Measurements from ENCODE around the gene PRKCB.

The PRKCB gene

DNA sequence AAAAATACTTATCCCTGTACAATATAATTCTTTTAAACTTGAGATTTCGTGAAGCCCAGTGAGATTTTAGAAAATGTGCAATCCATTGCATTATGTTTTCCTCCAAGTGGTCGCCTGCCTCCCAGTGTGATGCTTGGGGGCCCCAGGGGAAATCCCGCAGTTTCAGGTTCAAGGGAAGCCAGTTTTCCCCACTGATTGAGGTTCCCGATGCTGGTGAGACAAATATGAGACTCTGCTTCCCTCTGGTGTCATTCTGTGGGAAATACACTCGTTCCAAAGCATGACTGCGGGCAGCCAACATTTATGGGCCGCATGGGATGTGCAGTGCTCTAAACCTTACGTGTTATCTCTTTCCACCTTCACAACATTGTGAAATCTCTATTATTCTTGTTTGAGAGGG, 200.8 kb downstream of the PRKCB start:
- TF ChIP-seq, protein P1, sequence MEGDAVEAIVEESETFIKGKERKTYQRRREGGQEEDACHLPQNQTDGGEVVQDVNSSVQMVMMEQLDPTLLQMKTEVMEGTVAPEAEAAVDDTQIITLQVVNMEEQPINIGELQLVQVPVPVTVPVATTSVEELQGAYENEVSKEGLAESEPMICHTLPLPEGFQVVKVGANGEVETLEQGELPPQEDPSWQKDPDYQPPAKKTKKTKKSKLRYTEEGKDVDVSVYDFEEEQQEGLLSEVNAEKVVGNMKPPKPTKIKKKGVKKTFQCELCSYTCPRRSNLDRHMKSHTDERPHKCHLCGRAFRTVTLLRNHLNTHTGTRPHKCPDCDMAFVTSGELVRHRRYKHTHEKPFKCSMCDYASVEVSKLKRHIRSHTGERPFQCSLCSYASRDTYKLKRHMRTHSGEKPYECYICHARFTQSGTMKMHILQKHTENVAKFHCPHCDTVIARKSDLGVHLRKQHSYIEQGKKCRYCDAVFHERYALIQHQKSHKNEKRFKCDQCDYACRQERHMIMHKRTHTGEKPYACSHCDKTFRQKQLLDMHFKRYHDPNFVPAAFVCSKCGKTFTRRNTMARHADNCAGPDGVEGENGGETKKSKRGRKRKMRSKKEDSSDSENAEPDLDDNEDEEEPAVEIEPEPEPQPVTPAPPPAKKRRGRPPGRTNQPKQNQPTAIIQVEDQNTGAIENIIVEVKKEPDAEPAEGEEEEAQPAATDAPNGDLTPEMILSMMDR (IDR thresholded peaks at IDR 0.05): peak; percentile 67

GRCh38 chr16:24037335-24037734, 201.6 kb downstream of the PRKCB start:
- TF ChIP-seq, protein P1 (IDR thresholded peaks at IDR 0.05): no peak

- TF ChIP-seq, protein P1 (IDR thresholded peaks at IDR 0.05): peak; percentile 85
Measured at GRCh38 chr16:24041834-24042631, 206.2 kb downstream of the PRKCB start.

- TF ChIP-seq, protein P1 (IDR thresholded peaks at IDR 0.05): no peak
Measured at GRCh38 chr16:24044467-24044866, 208.7 kb downstream of the PRKCB start.

GRCh38 chr16:24045641-24046040, 209.9 kb downstream of the PRKCB start:
- TF ChIP-seq, protein P1 (IDR thresholded peaks at IDR 0.05): no peak; the same call in 1 of the 2 replicates

GRCh38 chr16:24046442-24046841, 210.7 kb downstream of the PRKCB start:
- TF ChIP-seq, protein P1 (IDR thresholded peaks at IDR 0.05): no peak

DNA sequence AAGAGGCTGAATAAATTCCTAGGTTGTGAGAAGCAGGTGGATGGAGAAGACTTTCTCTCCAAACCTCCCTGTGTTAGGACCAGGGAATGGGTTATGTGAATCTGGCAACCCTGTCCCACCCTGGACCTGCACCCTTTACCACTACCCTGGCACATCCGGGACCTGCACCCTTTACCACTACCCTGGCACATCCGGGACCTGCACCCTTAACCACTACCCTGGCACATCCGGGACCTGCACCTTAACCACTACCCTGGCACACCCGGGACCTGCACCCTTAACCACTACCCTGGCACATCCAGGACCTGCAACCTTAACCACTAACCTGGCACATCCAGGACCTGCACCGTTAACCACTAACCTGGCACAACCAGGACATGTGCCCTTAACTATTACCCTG, 213.3 kb downstream of the PRKCB start:
- TF ChIP-seq, protein P1 (IDR thresholded peaks at IDR 0.05): no peak

All from LNCAP (cell line).